Activated CD4-positive, alpha-beta T cell treated with anti-CD3 and anti-CD28 coated beads, Interleukin-2, amount 10 ng/mL, durations not matched to agents 7 days and 5 days (primary cell): ENCODE data around the gene IGF2R. TPM values are rescaled to one million over a fixed set of nuclear protein-coding genes. Genes with fewer than 3 reads are reported as not detected.
"Not testable (repeated sequence)": the region's sequence is repeated elsewhere in the genome, so short reads cannot be mapped to it uniquely, and the experiment has no call there.

Experiments used
- CTCF ChIA-PET: fragments of 350-600 bp; sonication (Branson Sonifier 250); formaldehyde crosslinking; loops from one replicate; lab custom pipeline; 2021; ENCODE audit warnings: antibody characterized with exemption; lab: Charles Lee
- POLR2A ChIA-PET: fragments of 350-600 bp; sonication (Branson Sonifier 250); formaldehyde crosslinking; loops from one replicate; lab custom pipeline; 2021; ENCODE audit warnings: antibody characterized with exemption; lab: Charles Lee
- DNase-seq: peaks from one replicate; pipeline ENCODE4 v3.0.0-alpha.2; 2020
- H3K27ac Mint-ChIP-seq: one replicate; pipeline ENCODE4 v1.8.0; 2021; ENCODE audit warnings: mild to moderate bottlenecking, moderate library complexity, mixed read lengths
- H3K27me3 Mint-ChIP-seq: one replicate; pipeline ENCODE4 v1.8.0; 2021; ENCODE audit warnings: mixed read lengths
- H3K36me3 Mint-ChIP-seq: one replicate; pipeline ENCODE4 v1.8.0; 2021; ENCODE audit warnings: low read depth, mixed read lengths
- H3K4me1 Mint-ChIP-seq: one replicate; pipeline ENCODE4 v1.8.0; 2021; ENCODE audit warnings: mixed read lengths
- H3K4me3 Mint-ChIP-seq: one replicate; pipeline ENCODE4 v1.8.0; 2021; ENCODE audit warnings: mild to moderate bottlenecking, moderate library complexity, mixed read lengths
- H3K9me3 Mint-ChIP-seq: one replicate; pipeline ENCODE4 v1.8.0; 2021; ENCODE audit warnings: mixed read lengths
- total RNA-seq, 2 experiments: library from RNA; stranded (reverse); gene quantifications; one replicate each; pipeline ENCODE4 v1.2.3, GENCODE V29; 2021

The IGF2R gene, protein sequence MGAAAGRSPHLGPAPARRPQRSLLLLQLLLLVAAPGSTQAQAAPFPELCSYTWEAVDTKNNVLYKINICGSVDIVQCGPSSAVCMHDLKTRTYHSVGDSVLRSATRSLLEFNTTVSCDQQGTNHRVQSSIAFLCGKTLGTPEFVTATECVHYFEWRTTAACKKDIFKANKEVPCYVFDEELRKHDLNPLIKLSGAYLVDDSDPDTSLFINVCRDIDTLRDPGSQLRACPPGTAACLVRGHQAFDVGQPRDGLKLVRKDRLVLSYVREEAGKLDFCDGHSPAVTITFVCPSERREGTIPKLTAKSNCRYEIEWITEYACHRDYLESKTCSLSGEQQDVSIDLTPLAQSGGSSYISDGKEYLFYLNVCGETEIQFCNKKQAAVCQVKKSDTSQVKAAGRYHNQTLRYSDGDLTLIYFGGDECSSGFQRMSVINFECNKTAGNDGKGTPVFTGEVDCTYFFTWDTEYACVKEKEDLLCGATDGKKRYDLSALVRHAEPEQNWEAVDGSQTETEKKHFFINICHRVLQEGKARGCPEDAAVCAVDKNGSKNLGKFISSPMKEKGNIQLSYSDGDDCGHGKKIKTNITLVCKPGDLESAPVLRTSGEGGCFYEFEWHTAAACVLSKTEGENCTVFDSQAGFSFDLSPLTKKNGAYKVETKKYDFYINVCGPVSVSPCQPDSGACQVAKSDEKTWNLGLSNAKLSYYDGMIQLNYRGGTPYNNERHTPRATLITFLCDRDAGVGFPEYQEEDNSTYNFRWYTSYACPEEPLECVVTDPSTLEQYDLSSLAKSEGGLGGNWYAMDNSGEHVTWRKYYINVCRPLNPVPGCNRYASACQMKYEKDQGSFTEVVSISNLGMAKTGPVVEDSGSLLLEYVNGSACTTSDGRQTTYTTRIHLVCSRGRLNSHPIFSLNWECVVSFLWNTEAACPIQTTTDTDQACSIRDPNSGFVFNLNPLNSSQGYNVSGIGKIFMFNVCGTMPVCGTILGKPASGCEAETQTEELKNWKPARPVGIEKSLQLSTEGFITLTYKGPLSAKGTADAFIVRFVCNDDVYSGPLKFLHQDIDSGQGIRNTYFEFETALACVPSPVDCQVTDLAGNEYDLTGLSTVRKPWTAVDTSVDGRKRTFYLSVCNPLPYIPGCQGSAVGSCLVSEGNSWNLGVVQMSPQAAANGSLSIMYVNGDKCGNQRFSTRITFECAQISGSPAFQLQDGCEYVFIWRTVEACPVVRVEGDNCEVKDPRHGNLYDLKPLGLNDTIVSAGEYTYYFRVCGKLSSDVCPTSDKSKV (N-terminal part only)
- 10 to 100 TPM; 62.8 to 65.0 TPM for total RNA-seq

DNA sequence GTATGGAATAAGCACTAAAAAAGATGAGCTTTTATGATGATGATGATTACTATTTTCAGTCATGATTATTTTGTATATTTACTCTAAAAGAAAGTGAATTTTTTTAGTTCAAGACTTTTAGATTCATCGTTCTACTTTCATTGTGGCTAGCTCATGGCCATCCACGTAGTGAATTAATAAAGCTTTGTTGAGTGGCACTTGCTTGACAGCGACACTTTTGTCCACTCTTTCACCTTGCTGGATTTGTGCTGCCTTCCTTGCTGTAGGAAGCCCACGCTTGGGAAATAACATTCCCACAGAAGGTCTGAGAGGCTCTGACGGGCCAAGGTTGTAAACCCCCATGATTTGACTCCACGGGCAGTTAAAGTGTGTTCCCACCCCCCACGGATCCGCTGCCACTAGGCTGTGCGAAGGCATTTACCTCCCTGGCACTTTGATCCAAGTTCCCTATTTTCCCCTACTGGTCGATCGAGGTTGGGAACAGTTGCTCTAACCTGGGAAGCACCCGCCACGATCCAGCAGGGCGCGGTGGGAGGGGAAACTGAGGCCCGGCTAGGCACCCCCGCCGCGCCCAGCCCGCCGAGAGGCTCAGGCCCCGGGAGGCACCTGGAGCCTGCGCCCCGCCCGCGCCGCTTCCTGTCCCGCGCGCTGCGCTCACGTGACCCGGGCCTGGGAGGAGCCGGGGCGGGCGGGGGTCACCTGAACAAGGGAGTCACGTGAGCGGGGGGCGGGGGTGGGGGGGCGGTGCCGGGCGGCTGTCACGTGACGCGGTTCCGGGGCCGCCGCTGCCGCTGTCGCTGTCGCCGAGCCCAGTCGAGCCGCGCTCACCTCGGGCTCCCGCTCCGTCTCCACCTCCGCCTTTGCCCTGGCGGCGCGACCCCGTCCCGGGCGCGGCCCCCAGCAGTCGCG lies at the start of gene IGF2R:
TSS of gene IGF2R (plus strand) at position 788 of the 909 bp plus-strand sequence. CDS start 165 bp downstream, outside the sequence.
- Mint-ChIP-seq H3K27me3 (peaks cover 15% of the 10 kb centered on the region), H3K4me1 (peaks cover 45% of the 10 kb centered on the region), H3K27ac (peak within 1 kb of the TSS; percentile 94), H3K4me3 (peak within 1 kb of the TSS; percentile 89), H3K9me3 (no peaks in the 10 kb centered on the region), H3K36me3 (peaks cover 11% of the 10 kb centered on the region)
- peak; percentile 94 for DNase-seq
- CTCF ChIA-PET = interaction anchor here (0.9 to 1.4 kb wide), 3 partner anchors 10 to 551 kb away, joined by 3 to 5 read pairs (median 3); no protein-coding TSS in a partner anchor
- POLR2A ChIA-PET = interaction anchor here (0.8 kb wide), 1 partner anchor 287 kb away, joined by 3 read pairs; no protein-coding TSS in a partner anchor

DNA sequence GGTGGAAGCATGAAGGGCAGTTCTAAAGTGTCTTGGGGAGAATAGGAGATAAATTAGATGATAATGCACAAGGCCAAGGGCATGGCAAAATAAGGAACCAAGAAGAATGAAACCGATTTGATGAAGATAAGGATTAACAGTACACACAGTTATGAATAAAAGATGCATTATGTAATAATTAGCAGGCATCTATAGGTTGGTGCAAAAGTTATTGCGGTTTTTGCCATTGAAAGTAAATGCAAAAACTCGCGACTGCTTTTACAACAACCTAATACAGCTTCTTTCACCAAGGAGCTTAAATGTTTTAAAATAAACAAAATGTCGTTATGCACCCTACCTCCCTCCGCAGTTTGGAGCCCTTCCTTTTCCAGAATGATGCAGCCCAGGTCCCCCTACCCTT lies 49.1 kb upstream of the IGF2R start:
- H3K27ac Mint-ChIP-seq = no peak overlapping the region
- no peak for DNase-seq
- peaks cover 16% of the 10 kb centered on the region for H3K27me3 Mint-ChIP-seq
- ChIA-PET CTCF (no interaction called here), POLR2A (no interaction called here)
- peaks cover 6% of the 10 kb centered on the region for H3K9me3 Mint-ChIP-seq
- no peaks in the 10 kb centered on the region for H3K4me1 Mint-ChIP-seq
- no peaks in the 10 kb centered on the region for H3K36me3 Mint-ChIP-seq
- no peak overlapping the region for H3K4me3 Mint-ChIP-seq

DNA sequence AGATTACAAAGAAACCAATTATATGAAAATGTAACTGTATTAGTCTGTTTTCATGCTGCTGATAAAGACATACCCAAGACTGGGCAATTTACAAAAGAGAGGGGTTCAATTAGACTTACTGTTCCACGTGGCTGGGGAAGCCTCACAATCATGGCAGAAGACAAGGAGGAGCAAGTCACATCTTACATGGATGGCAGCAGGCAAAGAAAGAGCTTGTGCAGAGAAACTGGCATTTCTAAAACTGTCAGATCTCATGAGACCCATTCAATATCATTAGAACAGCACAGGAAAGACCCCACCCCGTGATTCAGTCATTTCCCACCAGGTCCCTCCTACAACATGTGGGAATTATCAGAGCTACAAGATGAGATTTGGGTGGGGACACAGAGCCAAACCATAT lies 44.7 kb upstream of the IGF2R start:
- H3K9me3 Mint-ChIP-seq, POLR2A ChIA-PET, H3K36me3 Mint-ChIP-seq, DNase-seq, CTCF ChIA-PET, H3K4me1 Mint-ChIP-seq, H3K27ac Mint-ChIP-seq, H3K4me3 Mint-ChIP-seq: not testable (repeated sequence)
- peaks cover 19% of the 10 kb centered on the region for H3K27me3 Mint-ChIP-seq

DNA sequence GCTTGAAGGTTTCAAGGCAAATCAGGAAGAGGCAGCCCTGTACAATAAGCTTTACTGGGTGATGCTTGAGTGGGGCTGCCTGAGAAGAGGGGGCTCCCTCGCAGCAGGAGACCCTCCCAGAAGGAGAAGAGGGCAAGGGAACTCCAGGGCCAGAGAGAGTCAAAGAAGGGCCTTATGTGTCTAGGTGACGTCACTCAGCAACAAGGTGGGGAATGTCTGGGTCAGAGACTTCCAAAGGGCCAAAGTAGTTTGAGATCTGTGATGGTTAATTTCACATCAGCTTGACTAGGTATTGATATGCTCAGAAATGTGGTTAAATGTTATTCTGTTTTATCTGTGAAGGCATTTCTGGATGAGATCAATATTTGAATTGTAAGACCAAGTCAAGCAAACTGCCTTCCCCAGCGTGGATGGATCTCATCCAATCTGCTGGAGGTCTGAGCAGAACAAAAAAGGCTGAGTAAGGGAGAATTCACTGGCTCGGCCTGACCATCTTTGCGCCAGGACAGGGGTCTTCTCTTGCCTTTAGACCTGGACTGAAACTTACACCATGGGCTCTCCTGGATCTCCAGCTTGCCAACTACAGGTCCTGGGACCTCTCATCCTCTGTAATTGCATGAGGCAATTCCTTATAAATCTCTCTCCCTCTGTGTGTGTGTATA lies 42.2 kb upstream of the IGF2R start:
- DNase-seq = no peak
- peaks cover 13% of the 10 kb centered on the region for H3K27me3 Mint-ChIP-seq
- H3K4me3 Mint-ChIP-seq = no peak overlapping the region
- ChIA-PET POLR2A (no interaction called here), CTCF (no interaction called here)
- H3K27ac Mint-ChIP-seq = no peak overlapping the region
- no peaks in the 10 kb centered on the region for H3K36me3 Mint-ChIP-seq
- peaks cover 22% of the 10 kb centered on the region for H3K4me1 Mint-ChIP-seq
- H3K9me3 Mint-ChIP-seq = peaks cover 4% of the 10 kb centered on the region

DNA sequence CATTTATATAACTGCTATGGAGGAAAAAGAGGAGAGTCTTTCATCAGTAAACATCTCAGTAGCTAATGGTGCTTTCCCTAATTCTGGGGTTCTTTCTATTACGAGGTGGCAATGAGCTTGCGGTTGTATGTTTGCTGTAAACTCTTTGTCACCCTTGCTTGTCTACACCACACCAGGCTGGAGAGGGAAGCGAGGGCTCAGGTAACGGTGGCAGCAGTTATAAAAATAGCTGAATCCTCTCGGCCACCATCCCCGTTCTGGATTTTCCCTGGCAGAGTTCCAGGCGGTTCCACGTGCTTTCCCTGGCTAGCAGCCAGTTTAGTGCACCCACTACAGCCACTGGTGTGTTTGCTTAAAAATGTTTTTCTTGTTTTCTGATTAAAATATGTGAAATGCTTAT lies 39.1 kb upstream of the IGF2R start:
- no peak overlapping the region for H3K27ac Mint-ChIP-seq
- POLR2A ChIA-PET = interaction anchor here (0.6 kb wide), 1 partner anchor 139 kb away, joined by 3 read pairs; no protein-coding TSS in a partner anchor
- peaks cover 29% of the 10 kb centered on the region for H3K4me1 Mint-ChIP-seq
- no peaks in the 10 kb centered on the region for H3K36me3 Mint-ChIP-seq
- peaks cover 7% of the 10 kb centered on the region for H3K27me3 Mint-ChIP-seq
- CTCF ChIA-PET = interaction anchor here (0.9 kb wide), 1 partner anchor 238 kb away, joined by 3 read pairs; no protein-coding TSS in a partner anchor
- H3K4me3 Mint-ChIP-seq = no peak overlapping the region
- DNase-seq = peak; percentile 10
- H3K9me3 Mint-ChIP-seq = no peaks in the 10 kb centered on the region

DNA sequence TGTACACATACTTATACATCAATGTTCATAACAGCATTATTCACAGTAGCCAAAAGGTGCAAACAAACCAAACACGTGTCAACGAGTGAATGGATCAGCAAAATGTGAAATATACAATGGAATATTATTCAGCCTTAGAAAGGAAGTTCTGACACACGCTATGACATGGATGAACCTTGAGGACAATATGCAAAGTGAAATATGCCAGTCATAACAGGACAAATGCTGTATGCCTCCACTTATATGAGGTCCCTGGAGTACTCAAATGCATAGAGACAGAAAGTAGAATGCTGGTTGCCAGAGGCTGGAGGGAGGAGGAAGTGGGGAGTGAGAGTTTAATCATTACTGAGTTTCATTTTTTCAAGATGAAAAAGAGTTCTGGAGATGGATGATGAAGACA lies 37.8 kb upstream of the IGF2R start:
- Mint-ChIP-seq H3K9me3 (peaks cover 6% of the 10 kb centered on the region), H3K27ac (no peak overlapping the region), H3K4me3 (no peak overlapping the region), H3K27me3 (peaks cover 7% of the 10 kb centered on the region), H3K4me1 (peaks cover 29% of the 10 kb centered on the region), H3K36me3 (no peaks in the 10 kb centered on the region)
- peak; percentile 18 for DNase-seq
- ChIA-PET CTCF (interaction anchor here (0.6 to 0.9 kb wide), 2 partner anchors 239 to 265 kb away, joined by 3 to 4 read pairs; no protein-coding TSS in a partner anchor), POLR2A (no interaction called here)

DNA sequence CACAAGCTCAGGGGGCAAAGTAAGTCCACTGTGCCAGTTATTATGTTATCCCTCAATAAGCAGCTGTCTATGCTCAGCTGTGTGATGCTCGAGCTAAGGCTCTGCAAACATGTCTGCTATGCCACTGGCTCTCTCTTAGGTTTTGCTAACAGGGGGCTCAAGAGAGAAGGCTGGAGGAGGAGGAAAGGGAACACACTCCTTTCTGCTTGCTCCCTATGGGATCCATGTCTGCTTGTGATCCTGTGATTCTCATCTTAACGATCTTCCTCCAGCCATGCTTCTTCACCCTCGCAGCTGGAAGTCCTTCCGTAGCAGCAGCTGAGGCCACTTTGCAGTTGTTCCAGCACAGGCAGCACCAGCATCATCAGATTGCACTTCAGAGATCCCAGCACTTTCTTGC lies 37.0 kb upstream of the IGF2R start:
- Mint-ChIP-seq H3K9me3 (peaks cover 8% of the 10 kb centered on the region), H3K4me3 (no peak overlapping the region), H3K27me3 (peaks cover 11% of the 10 kb centered on the region), H3K4me1 (peaks cover 29% of the 10 kb centered on the region), H3K36me3 (no peaks in the 10 kb centered on the region), H3K27ac (no peak overlapping the region)
- no peak for DNase-seq
- ChIA-PET POLR2A (interaction anchor here (0.6 kb wide), 1 partner anchor 201 kb away, joined by 4 read pairs; no protein-coding TSS in a partner anchor), CTCF (no interaction called here)

DNA sequence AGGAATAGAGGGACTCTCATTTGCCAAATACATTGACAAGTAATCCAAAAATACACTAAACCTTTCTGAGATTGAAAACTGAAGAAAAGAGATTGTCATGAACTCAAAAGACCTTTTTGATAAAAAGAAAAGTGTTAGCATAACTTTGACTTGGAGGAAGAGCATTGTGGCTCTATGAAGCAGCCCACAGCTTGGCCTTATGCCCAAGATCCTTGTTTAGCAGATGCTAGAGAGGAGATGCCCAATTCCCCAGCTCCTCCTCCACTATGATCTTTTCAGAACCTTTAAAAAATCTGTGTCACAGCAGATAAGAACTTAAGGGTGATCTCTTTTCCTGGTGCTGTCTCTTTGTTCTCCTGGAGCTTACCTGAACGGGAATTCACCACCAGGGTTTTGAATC lies 35.8 kb upstream of the IGF2R start:
- H3K27me3 Mint-ChIP-seq = peaks cover 11% of the 10 kb centered on the region
- H3K36me3 Mint-ChIP-seq = no peaks in the 10 kb centered on the region
- no peak for DNase-seq
- H3K9me3 Mint-ChIP-seq = peaks cover 8% of the 10 kb centered on the region
- CTCF ChIA-PET = interaction anchor here (0.8 to 1.1 kb wide), 2 partner anchors 10 to 14 kb away, joined by 3 to 4 read pairs; no protein-coding TSS in a partner anchor
- H3K27ac Mint-ChIP-seq = no peak overlapping the region
- POLR2A ChIA-PET = interaction anchor here (0.9 kb wide), 1 partner anchor 143 kb away, joined by 4 read pairs; the partner anchor contains the start of genes MRPL18 and TCP1
- peaks cover 29% of the 10 kb centered on the region for H3K4me1 Mint-ChIP-seq
- H3K4me3 Mint-ChIP-seq = no peak overlapping the region

DNA sequence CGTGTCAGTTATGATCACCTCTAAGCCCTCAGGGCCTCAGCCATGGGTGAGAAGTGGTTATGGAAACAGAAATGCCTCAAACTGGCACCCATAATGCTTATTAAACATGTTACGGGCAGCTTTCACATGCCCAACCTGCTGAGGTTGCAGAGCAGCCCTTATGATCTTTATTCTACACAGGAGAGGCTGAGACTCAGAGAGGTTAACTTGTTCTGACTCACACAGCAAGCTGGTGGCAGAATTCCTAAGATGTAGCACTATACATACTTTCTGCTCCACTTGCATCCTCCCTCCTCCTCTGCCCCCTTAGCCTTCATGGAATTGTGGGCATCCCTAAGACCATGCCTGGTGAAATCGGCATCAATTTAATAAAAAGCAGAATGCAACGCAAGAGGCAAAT lies 34.7 kb upstream of the IGF2R start:
- DNase-seq = no peak
- no peak overlapping the region for H3K4me3 Mint-ChIP-seq
- H3K4me1 Mint-ChIP-seq = peaks cover 28% of the 10 kb centered on the region
- H3K9me3 Mint-ChIP-seq = peaks cover 8% of the 10 kb centered on the region
- ChIA-PET POLR2A (no interaction called here), CTCF (no interaction called here)
- H3K36me3 Mint-ChIP-seq = no peaks in the 10 kb centered on the region
- H3K27ac Mint-ChIP-seq = no peak overlapping the region
- H3K27me3 Mint-ChIP-seq = peaks cover 15% of the 10 kb centered on the region

DNA sequence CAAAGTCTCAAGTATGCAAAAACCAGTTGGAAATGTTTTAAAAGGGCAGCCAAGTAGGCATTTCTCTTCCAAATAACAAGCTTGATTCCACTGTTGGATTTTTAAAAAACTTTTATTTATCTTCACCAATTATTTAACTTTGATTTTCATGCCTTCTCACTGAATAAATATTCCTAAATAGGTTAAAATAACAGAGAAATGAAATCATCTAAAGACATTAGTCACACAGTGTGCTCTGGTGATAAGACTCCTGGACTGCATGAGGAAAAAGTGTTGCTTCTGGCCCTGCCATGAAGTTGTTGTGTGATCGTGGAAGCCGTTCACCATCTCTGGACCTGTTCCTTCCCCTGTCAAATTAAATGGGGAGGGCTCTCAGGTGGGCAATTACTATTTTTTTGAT lies 33.8 kb upstream of the IGF2R start:
- peaks cover 15% of the 10 kb centered on the region for H3K27me3 Mint-ChIP-seq
- peaks cover 8% of the 10 kb centered on the region for H3K9me3 Mint-ChIP-seq
- H3K4me3 Mint-ChIP-seq = no peak overlapping the region
- POLR2A ChIA-PET = no interaction called here
- peaks cover 22% of the 10 kb centered on the region for H3K4me1 Mint-ChIP-seq
- DNase-seq = no peak
- CTCF ChIA-PET = interaction anchor here (1.0 kb wide), 1 partner anchor 113 kb away, joined by 3 read pairs; no protein-coding TSS in a partner anchor
- no peaks in the 10 kb centered on the region for H3K36me3 Mint-ChIP-seq
- H3K27ac Mint-ChIP-seq = no peak overlapping the region

DNA sequence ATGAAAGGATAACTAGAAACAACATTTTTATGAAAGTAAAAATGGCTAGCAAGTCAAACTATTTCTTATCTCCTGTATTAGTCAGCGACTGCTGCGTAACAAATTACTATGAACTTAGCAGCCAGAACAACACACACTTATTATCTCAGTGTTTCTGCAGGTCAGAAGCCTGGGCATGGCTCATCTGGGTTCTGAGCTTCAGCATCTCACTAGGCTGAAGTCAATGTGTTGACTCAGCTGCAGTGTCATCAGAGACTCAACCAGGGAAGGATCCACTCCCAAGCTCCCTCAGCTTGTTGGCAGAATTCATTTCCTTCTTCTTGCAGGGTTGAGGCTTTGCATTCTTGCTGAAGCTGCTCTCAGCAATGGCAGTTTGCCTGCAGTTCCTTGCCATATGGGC lies 33.2 kb upstream of the IGF2R start:
- peaks cover 17% of the 10 kb centered on the region for H3K4me1 Mint-ChIP-seq
- ChIA-PET POLR2A (no interaction called here), CTCF (interaction anchor here (1.0 kb wide), 1 partner anchor 112 kb away, joined by 3 read pairs; no protein-coding TSS in a partner anchor)
- no peak overlapping the region for H3K4me3 Mint-ChIP-seq
- no peak for DNase-seq
- H3K9me3 Mint-ChIP-seq = peaks cover 8% of the 10 kb centered on the region
- no peak overlapping the region for H3K27ac Mint-ChIP-seq
- H3K36me3 Mint-ChIP-seq = no peaks in the 10 kb centered on the region
- peaks cover 15% of the 10 kb centered on the region for H3K27me3 Mint-ChIP-seq
